ENCODE results near the gene BIRC2. TPM values are rescaled to one million over a fixed set of nuclear protein-coding genes. Genes with fewer than 3 reads are reported as not detected.

Gene BIRC2
- total and polyA plus RNA-seq, 9 of the 15 experiments (the other 6 are each of a cell fraction or from before 2014, with no cell fraction given) = 14.3 to 45.9 (median 20.7) TPM

DNA sequence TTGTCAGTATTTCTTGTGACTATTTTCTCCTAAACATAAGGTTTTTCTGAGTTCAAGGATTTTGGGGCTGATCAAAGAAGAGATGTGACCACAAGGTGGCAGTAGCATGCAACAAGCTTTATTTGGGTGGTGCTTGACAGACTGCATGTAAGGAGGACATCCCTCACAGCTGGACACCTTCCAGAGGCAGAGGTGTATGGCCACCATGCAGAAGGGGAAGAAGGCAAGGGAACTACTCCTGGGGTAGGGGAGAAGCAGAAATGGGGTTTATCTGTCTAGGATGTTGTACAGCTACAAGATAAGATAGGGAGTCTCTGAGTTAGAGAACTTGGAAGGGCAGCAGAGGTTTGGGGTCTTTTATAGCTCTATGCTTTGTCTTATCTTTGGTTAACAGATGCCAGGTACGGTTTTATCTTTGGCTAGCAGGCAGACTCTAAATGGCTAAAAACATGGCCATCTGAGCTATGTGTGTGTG lies 5.1 kb upstream of the BIRC2 start (continued):
- TF ChIP-seq, protein P1, sequence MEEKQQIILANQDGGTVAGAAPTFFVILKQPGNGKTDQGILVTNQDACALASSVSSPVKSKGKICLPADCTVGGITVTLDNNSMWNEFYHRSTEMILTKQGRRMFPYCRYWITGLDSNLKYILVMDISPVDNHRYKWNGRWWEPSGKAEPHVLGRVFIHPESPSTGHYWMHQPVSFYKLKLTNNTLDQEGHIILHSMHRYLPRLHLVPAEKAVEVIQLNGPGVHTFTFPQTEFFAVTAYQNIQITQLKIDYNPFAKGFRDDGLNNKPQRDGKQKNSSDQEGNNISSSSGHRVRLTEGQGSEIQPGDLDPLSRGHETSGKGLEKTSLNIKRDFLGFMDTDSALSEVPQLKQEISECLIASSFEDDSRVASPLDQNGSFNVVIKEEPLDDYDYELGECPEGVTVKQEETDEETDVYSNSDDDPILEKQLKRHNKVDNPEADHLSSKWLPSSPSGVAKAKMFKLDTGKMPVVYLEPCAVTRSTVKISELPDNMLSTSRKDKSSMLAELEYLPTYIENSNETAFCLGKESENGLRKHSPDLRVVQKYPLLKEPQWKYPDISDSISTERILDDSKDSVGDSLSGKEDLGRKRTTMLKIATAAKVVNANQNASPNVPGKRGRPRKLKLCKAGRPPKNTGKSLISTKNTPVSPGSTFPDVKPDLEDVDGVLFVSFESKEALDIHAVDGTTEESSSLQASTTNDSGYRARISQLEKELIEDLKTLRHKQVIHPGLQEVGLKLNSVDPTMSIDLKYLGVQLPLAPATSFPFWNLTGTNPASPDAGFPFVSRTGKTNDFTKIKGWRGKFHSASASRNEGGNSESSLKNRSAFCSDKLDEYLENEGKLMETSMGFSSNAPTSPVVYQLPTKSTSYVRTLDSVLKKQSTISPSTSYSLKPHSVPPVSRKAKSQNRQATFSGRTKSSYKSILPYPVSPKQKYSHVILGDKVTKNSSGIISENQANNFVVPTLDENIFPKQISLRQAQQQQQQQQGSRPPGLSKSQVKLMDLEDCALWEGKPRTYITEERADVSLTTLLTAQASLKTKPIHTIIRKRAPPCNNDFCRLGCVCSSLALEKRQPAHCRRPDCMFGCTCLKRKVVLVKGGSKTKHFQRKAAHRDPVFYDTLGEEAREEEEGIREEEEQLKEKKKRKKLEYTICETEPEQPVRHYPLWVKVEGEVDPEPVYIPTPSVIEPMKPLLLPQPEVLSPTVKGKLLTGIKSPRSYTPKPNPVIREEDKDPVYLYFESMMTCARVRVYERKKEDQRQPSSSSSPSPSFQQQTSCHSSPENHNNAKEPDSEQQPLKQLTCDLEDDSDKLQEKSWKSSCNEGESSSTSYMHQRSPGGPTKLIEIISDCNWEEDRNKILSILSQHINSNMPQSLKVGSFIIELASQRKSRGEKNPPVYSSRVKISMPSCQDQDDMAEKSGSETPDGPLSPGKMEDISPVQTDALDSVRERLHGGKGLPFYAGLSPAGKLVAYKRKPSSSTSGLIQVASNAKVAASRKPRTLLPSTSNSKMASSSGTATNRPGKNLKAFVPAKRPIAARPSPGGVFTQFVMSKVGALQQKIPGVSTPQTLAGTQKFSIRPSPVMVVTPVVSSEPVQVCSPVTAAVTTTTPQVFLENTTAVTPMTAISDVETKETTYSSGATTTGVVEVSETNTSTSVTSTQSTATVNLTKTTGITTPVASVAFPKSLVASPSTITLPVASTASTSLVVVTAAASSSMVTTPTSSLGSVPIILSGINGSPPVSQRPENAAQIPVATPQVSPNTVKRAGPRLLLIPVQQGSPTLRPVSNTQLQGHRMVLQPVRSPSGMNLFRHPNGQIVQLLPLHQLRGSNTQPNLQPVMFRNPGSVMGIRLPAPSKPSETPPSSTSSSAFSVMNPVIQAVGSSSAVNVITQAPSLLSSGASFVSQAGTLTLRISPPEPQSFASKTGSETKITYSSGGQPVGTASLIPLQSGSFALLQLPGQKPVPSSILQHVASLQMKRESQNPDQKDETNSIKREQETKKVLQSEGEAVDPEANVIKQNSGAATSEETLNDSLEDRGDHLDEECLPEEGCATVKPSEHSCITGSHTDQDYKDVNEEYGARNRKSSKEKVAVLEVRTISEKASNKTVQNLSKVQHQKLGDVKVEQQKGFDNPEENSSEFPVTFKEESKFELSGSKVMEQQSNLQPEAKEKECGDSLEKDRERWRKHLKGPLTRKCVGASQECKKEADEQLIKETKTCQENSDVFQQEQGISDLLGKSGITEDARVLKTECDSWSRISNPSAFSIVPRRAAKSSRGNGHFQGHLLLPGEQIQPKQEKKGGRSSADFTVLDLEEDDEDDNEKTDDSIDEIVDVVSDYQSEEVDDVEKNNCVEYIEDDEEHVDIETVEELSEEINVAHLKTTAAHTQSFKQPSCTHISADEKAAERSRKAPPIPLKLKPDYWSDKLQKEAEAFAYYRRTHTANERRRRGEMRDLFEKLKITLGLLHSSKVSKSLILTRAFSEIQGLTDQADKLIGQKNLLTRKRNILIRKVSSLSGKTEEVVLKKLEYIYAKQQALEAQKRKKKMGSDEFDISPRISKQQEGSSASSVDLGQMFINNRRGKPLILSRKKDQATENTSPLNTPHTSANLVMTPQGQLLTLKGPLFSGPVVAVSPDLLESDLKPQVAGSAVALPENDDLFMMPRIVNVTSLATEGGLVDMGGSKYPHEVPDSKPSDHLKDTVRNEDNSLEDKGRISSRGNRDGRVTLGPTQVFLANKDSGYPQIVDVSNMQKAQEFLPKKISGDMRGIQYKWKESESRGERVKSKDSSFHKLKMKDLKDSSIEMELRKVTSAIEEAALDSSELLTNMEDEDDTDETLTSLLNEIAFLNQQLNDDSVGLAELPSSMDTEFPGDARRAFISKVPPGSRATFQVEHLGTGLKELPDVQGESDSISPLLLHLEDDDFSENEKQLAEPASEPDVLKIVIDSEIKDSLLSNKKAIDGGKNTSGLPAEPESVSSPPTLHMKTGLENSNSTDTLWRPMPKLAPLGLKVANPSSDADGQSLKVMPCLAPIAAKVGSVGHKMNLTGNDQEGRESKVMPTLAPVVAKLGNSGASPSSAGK (IDR thresholded peaks at IDR 0.05) = no peak
- TF ChIP-seq KAT8 (IDR thresholded peaks at IDR 0.05; ENCODE audit: low read depth) (no peak), NFRKB (IDR thresholded peaks at IDR 0.05; ENCODE audit: low read depth) (no peak), CTBP1 (IDR thresholded peaks at IDR 0.05; ENCODE audit: borderline replicate concordance) (peak; percentile 100), SP2 (IDR thresholded peaks at IDR 0.05; ENCODE audit: extremely low read depth, low read depth, low read length, poor library complexity, severe bottlenecking) (no peak)
- TF ChIP-seq, protein P2, sequence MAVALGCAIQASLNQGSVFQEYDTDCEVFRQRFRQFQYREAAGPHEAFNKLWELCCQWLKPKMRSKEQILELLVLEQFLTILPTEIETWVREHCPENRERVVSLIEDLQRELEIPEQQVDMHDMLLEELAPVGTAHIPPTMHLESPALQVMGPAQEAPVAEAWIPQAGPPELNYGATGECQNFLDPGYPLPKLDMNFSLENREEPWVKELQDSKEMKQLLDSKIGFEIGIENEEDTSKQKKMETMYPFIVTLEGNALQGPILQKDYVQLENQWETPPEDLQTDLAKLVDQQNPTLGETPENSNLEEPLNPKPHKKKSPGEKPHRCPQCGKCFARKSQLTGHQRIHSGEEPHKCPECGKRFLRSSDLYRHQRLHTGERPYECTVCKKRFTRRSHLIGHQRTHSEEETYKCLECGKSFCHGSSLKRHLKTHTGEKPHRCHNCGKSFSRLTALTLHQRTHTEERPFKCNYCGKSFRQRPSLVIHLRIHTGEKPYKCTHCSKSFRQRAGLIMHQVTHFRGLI (CRISPR knock-in tag; IDR thresholded peaks at IDR 0.05) = peak; percentile 40; the same call in 1 of the 2 replicates
- TF ChIP-seq, protein P3, sequence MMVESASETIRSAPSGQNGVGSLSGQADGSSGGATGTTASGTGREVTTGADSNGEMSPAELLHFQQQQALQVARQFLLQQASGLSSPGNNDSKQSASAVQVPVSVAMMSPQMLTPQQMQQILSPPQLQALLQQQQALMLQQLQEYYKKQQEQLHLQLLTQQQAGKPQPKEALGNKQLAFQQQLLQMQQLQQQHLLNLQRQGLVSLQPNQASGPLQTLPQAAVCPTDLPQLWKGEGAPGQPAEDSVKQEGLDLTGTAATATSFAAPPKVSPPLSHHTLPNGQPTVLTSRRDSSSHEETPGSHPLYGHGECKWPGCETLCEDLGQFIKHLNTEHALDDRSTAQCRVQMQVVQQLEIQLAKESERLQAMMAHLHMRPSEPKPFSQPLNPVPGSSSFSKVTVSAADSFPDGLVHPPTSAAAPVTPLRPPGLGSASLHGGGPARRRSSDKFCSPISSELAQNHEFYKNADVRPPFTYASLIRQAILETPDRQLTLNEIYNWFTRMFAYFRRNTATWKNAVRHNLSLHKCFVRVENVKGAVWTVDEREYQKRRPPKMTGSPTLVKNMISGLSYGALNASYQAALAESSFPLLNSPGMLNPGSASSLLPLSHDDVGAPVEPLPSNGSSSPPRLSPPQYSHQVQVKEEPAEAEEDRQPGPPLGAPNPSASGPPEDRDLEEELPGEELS (CRISPR knock-in tag; IDR thresholded peaks at IDR 0.05; ENCODE audit: borderline replicate concordance) = no peak
- TF ChIP-seq, protein P4, sequence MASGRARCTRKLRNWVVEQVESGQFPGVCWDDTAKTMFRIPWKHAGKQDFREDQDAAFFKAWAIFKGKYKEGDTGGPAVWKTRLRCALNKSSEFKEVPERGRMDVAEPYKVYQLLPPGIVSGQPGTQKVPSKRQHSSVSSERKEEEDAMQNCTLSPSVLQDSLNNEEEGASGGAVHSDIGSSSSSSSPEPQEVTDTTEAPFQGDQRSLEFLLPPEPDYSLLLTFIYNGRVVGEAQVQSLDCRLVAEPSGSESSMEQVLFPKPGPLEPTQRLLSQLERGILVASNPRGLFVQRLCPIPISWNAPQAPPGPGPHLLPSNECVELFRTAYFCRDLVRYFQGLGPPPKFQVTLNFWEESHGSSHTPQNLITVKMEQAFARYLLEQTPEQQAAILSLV (tag; IDR thresholded peaks at IDR 0.05) = no peak

All from K562 (cell line).